Measurements from ENCODE around the gene EYA2.

DNA sequence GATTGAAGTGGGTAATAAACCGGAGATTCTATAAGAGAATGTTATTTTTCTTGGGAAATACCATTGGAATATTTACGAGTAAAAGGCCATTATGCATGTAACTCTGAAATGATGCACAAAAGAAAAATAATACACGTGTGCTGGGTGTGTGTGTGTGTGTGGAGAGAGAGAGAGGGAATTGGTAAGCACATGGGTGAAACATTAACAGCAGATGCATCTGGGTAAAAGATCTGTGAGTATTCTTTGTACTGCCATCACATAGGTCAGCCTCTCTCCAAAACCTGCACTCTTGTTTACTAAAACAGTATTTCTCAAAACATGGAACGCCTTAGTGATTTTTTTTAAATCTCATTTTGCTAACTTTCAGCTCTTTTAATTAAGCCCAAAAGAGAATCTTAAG, 28.9 kb downstream of the EYA2 start:
- TF ChIP-seq, protein P1, sequence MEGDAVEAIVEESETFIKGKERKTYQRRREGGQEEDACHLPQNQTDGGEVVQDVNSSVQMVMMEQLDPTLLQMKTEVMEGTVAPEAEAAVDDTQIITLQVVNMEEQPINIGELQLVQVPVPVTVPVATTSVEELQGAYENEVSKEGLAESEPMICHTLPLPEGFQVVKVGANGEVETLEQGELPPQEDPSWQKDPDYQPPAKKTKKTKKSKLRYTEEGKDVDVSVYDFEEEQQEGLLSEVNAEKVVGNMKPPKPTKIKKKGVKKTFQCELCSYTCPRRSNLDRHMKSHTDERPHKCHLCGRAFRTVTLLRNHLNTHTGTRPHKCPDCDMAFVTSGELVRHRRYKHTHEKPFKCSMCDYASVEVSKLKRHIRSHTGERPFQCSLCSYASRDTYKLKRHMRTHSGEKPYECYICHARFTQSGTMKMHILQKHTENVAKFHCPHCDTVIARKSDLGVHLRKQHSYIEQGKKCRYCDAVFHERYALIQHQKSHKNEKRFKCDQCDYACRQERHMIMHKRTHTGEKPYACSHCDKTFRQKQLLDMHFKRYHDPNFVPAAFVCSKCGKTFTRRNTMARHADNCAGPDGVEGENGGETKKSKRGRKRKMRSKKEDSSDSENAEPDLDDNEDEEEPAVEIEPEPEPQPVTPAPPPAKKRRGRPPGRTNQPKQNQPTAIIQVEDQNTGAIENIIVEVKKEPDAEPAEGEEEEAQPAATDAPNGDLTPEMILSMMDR (IDR thresholded peaks at IDR 0.05) = no peak
- no peak for TF ChIP-seq POLR2A (IDR thresholded peaks at IDR 0.05)
- TF ChIP-seq POLR2AphosphoS5 (IDR thresholded peaks at IDR 0.05) = no peak

All from prostate gland (tissue), 2 donors.